Measurements from ENCODE around the gene DNAH17. TPM values are rescaled to one million over a fixed set of nuclear protein-coding genes. Genes with fewer than 3 reads are reported as not detected.

DNAH17 gene
- total RNA-seq, 2 donors from 2014 or later, result 0.58 to 1.4 TPM

DNA sequence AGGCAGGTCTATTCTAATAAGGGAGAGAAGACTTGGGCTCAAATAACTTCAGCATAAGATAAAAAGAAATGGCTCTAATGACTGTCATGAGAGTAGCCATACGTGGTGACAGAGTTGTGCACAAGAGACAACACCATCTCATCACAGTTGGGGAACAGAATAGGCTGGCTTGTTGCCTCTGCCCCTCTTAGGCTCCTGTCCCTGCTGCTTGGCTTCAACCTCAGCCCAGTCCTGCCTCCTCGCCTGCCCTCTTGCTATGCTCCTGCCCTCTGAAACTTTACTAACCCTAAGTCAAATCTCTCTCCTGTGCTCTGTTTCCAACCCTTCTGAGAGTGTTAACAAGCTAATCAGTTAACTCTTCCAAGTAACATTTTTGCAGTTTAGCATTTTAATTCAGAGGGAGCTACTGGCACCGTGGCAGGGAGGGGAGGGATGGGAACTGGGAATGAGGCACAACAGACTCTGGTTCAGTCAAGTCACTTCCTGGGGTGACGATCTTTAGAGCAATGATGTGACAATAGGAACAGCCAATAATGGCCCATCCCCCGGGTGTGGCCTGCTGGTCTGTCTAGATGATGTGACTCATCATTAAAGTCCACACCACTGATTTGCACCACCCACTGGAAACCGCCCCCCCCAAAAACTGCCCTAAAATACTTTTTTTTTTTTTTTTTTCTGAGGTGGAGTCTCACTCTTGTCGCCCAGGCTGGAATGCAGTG lies 35.5 kb downstream of the DNAH17 start:
- H3K27ac Mint-ChIP-seq, result no peak overlapping the region
- no peak for DNase-seq (ENCODE audit: low spot score in 2 of 2)
- H3K9me3 Mint-ChIP-seq, result no peaks in the 10 kb centered on the region
- no peak for ATAC-seq
- H3K36me3 Mint-ChIP-seq, result no peaks in the 10 kb centered on the region

DNA sequence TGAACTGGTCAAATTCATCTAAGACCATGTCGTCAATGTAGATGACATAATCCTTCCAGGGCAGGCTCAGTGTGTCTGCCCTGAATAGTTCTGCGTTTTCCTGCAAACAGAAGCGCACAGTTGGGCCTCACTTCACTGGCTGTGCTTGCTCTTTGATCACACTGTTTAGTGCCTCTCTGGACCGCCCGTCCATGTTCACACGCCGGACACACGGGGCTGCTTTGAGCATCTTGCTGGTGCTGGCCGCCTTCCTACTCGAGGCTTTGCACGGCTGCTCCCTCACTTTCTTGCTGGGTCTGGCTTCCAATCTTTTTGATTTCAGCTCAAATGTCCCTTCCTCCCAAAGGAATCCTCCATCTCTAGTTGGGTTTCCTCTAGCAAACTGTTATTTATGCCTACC lies 37.4 kb downstream of the DNAH17 start:
- DNase-seq (ENCODE audit: low spot score in 2 of 2) (no peak), ATAC-seq (no peak)

DNA sequence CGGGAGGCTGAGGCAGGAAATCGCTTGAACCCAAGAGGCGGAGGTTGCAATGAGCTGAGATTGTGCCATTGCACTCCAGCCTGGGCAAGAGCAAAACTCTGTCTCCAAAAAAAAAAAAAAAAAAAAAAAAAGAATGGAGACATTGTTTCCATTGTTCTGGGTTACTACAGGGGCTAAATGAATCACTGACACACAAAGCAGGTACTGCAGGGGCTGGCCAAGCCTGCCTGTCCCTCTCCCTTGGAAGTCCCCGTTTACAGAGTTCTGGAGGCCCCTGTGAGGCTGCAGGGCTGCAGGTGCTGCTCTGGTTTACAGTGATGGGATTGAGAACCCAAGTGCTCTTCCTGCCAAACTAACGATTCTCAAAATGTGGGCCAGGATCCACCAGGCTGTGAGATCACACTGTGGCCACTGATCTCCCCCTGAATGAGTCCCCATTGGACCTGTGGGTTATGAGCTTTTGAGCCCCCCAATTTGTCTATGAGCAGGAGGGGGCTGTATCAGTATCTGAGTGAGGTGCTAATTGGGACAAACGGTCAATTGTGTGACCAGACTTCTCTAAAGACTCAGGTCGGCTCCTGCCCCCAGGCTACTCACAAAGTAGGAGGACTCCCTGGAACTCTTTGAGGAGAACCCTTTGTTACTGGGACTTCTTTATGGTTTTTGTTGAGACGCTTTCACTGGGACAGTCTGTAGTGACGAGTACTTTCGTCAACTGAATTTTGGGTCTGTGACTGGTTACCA lies 39.0 kb downstream of the DNAH17 start:
- H3K9me3 Mint-ChIP-seq, result no peaks in the 10 kb centered on the region
- H3K36me3 Mint-ChIP-seq, result no peaks in the 10 kb centered on the region
- peak overlapping the region; percentile 44 to 60 for H3K27ac Mint-ChIP-seq
- no peak for DNase-seq (ENCODE audit: low spot score in 2 of 2)
- ATAC-seq, result peak; percentile 87

More for the DNA sequence above, 37.4 kb downstream of the DNAH17 start:
- Mint-ChIP-seq H3K36me3 (no peaks in the 10 kb centered on the region), H3K9me3 (no peaks in the 10 kb centered on the region), H3K27ac (no peak overlapping the region)

DNA sequence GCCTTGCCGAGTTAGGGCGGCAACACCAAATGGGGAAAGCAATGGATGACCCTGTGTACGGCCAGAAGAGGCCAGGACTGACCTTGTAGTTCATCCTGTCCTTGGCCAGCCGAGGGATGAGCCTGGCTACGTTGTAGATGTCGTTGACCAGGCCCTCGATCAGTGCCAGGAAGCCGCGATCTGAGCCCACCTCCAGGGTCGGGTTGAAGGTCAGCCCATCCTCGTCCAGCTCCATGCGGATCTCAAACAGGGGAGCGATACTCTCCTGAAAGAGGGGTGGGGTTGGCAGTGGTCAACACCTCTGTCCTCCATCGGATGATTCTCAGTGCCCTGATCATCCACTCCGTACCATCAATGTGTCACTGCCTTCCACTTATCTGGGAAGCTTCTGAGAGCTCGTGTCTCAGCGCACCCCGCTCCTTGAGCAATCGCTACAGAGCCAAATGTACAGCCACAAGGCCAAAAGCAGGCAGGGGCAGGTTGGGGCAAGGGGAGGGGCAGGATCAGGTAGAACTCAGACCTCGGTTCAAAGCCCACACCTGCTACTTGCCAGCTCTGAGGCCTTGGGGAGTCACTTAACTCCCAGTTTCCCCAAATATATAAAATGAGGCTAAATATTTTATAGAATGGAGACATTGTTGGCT lies 39.9 kb downstream of the DNAH17 start:
- DNase-seq (ENCODE audit: low spot score in 2 of 2) (no peak), ATAC-seq (no peak)
- Mint-ChIP-seq H3K27ac (peak overlapping the region in 1 of 2 donors; percentile 44), H3K36me3 (no peaks in the 10 kb centered on the region), H3K9me3 (no peaks in the 10 kb centered on the region)

DNA sequence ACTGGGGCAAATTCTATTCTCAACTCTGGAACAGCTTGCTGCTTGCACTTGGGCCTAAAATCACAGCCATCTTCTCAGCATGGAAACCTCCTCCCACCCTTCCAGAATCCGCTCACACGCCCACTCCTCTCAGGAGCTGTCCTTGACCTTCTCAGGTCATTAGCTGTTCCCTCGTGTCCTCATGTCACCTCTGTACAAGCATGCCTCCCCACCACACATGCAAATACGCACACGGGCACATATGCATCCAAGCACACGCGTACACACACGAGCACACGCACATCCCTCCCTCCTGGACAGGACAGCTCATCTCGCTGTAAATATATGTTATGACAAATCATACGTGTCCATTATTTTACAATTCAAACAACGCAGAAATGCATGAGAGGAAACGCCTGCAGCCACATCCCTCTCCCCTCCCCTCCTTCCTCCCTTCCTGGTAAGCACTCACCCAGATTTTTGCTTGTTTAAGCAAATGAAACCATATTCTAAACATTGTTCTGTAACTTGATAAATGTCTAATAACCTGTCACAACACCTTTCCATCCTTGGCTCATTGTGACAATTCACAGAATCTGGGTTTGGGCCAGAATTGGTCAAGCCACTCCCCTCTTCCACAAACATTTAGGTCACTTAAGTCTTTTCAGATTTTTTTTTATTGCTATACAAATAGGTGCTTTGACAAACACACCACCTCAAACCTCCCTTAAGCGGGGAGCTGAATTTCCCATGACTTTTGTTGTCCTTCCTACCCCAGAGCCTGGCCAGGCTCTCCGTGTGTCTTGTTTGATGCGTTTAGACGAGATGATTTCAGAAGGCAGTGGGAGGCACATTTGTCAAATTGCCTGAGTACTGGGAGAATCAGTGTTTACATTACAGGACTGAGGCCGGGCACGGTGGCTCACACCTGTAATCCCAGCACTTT lies 41.7 kb downstream of the DNAH17 start:
- ATAC-seq (peak in 1 of 2 donors; percentile 32), DNase-seq (ENCODE audit: low spot score in 2 of 2) (no peak)
- Mint-ChIP-seq H3K9me3 (no peaks in the 10 kb centered on the region), H3K36me3 (no peaks in the 10 kb centered on the region), H3K27ac (peak overlapping the region; percentile 68 to 86)

DNA sequence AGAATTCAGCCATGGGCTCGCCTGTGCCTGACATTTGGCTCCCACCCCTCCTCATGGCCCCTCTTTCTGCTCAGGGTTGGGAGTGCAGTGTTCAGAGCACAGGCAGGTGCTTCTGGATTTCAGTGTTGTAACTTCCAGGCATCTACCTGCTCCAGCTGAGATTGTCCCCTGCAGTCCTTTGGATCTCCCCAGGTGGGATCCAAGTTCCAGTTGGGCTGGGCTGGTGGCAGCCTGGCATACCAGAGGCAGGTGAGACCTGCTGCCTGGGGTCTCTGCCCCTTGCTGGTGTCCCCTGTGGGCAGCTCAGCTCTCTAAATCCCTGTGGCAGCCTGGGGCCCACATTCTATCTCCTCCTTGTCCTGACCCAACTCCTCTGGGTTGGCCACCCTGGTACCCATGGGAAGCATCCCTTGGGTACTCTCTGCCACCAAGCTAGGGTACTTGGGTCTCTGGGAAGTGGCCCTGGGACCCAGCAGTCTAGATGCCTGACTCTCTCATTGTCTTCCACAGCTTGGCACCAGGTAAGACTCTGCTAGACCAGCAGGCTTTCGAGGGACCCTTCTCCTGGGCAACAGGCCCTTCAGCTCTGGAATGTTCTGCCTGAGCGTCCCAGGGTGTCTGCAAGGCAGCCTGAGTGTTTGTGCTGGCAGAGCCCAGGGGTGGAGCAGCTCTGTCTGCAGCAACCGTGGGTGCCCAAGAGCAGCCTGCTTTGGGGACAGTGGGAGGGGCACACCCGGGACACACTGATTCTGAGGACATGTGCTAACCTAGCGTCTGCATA lies 42.5 kb downstream of the DNAH17 start:
- Mint-ChIP-seq H3K27ac (peak overlapping the region; percentile 68 to 69), H3K9me3 (no peaks in the 10 kb centered on the region), H3K36me3 (no peaks in the 10 kb centered on the region)
- no peak for ATAC-seq
- no peak for DNase-seq (ENCODE audit: low spot score in 2 of 2)

DNA sequence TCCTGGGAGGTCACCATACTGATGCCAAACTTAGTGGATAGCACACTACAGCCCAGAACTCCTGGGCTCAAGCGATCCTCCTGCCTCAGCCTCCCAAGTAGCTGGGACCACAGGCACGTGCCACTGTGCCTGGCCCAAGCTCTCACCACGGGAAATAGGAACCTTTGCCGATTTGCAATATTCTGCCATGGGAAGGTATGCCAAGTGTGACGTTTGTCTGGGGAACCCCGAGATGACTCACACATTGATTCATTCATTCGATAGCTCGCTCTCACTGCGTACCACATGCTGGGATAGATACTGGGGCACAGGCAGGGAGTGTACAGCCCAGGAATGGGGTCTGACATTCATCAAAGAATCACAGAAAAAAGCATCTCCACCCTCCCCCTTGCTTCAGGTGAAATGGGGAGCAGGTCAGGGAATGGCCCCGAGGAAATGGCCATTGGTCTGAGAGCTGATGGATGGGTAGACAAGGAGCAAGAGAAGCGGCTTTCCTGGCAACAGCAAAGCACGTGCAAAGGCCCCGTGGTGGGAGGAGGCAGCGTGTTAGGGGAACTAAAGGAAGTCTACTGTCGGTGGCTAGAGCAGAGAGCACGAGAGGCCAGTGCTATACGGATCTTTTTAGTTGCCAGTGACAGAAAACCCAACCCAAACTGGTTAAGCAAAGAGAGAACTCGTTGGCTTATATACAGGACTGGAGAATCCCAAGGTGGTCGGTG lies 44.1 kb downstream of the DNAH17 start:
- Mint-ChIP-seq H3K9me3 (no peaks in the 10 kb centered on the region), H3K36me3 (no peaks in the 10 kb centered on the region), H3K27ac (no peak overlapping the region)
- ATAC-seq (peak in 1 of 2 donors; percentile 66), DNase-seq (ENCODE audit: low spot score in 2 of 2) (no peak)

DNA sequence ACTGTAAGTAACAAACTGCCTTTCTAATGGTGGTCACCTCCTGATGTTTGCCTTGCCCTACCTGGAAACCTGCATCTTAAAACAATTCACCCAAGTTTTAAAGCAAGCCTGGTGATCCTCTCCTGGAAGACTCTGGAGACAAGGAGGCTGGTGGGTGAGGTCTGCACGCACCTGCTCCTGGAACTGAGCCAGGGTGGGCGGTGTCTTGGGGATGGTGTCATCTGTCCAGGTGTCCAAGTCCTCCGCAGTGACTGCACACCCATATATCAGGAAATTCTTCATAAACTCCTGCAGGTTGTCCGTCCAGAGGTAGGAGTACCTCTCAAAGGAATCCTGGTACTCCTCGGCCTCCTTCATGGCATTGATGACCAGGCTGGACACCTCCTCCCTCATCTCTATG lies 44.9 kb downstream of the DNAH17 start:
- H3K9me3 Mint-ChIP-seq, result no peaks in the 10 kb centered on the region
- DNase-seq (ENCODE audit: low spot score in 2 of 2) (no peak), ATAC-seq (no peak)
- no peak overlapping the region for H3K27ac Mint-ChIP-seq
- no peaks in the 10 kb centered on the region for H3K36me3 Mint-ChIP-seq

DNA sequence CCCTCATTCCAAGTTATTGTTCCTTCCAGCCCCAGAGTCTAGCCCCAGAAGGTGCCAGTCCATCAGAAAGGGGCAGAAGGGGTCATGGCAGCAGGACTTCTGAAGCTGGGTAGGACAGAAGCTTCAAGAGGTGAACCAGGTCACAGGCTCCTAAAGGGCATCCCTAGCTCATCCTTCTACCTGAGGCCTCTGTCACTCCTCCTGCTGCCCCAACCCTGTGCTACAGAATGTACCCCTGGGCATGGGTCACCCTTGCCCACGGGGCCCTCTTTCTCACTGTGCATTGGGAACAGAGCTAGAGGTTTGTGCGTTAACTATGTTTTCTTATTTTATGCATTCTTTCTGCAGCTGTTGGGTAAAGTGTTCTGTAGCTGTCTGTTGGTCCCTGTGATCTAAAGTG lies 46.5 kb downstream of the DNAH17 start:
- DNase-seq (ENCODE audit: low spot score in 2 of 2) (no peak), ATAC-seq (no peak)
- Mint-ChIP-seq H3K9me3 (no peaks in the 10 kb centered on the region), H3K36me3 (no peaks in the 10 kb centered on the region), H3K27ac (no peak overlapping the region)

DNA sequence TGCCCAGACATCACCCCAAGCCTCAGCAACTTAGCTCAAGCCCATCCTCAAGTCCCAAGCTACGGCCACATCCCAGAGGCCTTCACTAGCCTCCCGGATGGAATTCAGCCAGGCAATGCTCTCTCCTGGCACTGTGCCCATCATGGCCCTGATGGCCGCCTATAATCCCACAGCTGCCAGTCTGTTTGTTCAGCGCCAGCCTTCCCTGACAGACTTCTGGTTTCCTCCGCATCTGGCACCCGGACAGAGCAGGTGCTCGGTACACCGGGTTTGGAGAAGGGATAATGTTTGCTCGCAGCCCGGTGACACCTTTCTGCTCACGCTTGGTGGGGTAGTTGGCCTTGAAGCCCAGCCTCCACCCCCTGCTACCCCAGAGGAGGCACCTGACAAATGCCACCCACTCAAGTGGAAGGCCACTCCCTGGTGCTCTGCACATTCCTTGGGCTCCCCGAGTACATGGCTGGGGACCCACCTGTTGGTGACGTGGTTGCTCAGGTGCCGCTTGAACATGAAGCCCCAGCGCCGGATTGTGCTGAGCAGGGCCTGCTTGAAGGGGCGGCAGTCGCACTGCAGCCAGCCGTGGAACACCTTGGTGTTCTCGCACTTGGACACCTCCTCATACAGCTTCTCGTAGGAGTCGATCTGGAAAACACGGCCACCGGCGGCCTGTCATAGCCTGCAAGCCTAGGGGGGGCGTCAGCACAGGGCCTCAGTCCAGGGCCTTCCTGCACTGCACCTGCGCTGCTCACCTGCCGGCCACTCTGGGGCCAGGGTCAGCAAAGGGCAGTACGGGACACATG lies 47.1 kb downstream of the DNAH17 start:
- no peaks in the 10 kb centered on the region for H3K9me3 Mint-ChIP-seq
- no peak overlapping the region for H3K27ac Mint-ChIP-seq
- DNase-seq (ENCODE audit: low spot score in 2 of 2), result no peak
- H3K36me3 Mint-ChIP-seq, result no peaks in the 10 kb centered on the region
- ATAC-seq, result no peak

DNA sequence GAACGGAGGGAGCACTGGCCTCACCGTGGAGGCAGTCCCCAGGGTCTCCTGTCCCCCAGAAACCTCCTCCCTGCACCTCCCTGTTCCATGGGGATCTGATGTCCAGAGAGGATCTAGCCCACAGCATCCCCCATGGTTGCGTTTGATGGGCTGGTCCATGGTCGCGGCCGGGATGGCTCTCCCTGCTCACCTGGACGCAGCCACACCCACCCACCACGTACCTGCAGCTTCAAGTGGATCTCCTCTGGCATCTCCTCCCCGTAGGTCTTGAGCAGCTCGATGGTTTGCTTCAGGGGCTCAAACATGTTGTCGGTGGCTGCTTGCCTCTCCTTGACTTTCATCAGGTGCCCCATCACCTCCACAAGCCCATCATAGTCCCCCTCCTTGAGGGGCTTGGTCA lies 47.9 kb downstream of the DNAH17 start:
- no peak for ATAC-seq
- Mint-ChIP-seq H3K9me3 (no peaks in the 10 kb centered on the region), H3K36me3 (no peaks in the 10 kb centered on the region)

DNA sequence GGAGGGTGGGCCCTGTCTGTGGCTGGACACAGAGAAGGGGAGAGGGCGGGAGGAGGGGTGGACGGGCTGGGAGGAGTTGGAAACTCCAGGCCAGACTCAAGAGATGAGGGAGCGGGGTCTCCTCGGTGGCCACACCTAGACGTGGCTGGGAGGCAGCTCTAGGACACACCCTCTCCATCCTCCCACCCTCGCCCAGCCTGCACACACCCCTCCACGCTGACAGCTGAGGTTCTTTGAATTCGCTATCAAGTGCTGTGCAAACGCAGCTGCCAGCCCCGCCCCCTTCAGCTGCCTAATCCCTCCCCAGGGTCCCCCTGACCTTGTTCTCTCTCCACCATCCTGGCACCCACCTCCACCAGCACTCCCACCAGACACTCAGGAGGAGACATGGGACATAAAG lies 48.7 kb downstream of the DNAH17 start:
- DNase-seq (ENCODE audit: low spot score in 2 of 2), result no peak

More for the DNA sequence above, 47.9 kb downstream of the DNAH17 start:
- no peak for DNase-seq (ENCODE audit: low spot score in 2 of 2)
- H3K27ac Mint-ChIP-seq, result no peak overlapping the region

DNA sequence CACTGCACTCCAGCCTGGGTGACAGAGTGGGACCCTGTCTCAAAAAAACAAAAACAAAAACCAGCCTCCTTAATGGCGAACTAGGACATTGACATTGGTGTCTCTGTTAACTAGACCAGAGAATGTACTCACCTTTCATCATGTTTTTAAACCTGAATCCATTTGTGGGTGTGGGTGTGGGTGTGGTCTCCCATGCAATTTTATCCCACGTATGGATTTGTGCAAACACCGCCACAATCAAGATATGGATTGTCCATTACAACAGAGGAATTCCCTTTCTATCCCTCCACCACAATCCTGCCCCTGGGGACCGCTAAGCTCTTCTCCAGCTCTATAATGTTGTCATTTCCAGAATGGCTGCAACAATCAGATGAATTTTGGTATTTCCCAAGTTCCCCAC lies 49.9 kb downstream of the DNAH17 start:
- DNase-seq (ENCODE audit: low spot score in 2 of 2) (no peak), ATAC-seq (no peak)
- Mint-ChIP-seq H3K27ac (no peak overlapping the region), H3K36me3 (no peaks in the 10 kb centered on the region), H3K9me3 (no peaks in the 10 kb centered on the region)

More for the DNA sequence above, 48.7 kb downstream of the DNAH17 start:
- Mint-ChIP-seq H3K36me3 (no peaks in the 10 kb centered on the region), H3K27ac (peak overlapping the region in 1 of 2 donors; percentile 47), H3K9me3 (no peaks in the 10 kb centered on the region)
- no peak for ATAC-seq

DNA sequence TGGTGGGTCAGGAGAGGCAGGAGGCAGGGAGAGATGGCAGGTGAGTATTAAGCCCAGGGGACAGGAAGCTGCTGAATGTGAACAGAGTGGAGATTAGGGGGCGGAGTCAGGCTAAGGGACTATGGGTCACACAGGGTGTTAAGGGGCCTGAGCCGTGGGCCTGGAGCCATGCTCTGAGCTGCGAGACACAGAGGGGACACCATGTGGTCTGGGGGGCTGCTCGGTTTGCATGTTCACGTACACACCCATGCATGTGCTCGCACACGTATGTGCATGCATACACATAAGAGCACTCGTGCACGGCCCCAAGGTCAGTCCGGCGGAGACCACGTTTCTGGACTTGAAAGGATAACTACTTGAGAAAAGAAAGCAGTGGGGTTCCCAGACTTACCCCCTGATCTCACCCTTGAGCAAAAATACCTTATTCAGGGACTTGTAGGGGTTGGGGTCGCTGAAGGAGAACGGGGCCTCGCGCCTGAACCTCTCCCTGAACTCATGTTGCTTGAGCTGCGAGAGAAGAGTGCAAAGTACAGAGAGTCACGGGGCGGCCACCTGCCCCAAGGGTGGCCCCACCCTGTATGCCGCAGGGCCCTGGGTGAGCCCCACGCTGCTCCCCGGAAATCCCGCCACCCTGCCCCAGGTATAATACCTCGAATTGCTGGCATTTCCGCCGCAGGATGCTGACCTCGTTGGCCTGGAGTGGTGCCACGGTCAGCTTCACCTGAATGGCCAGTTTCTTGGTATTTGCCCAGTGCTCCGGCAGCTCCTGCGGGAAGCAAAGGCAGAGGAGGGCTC lies 50.8 kb downstream of the DNAH17 start:
- Mint-ChIP-seq H3K36me3 (no peaks in the 10 kb centered on the region), H3K27ac (no peak overlapping the region), H3K9me3 (no peaks in the 10 kb centered on the region)
- DNase-seq (ENCODE audit: low spot score in 2 of 2) (no peak), ATAC-seq (no peak)

Data from activated naive CD4-positive, alpha-beta T cell treated with anti-CD3 and anti-CD28 coated beads, Interleukin-2, amount 50 U/mL, for 72 hours (primary cell).